SJCRH30 (cell line): ENCODE data around the gene THSD7B. TPM values are rescaled to one million over a fixed set of nuclear protein-coding genes. Genes with fewer than 3 reads are reported as not detected.

ENCODE experiments used
- DNase-seq, 2 experiments: peaks; one replicate each; pipeline ENCODE4 v3.0.0-alpha.2; 2015 to 2020
- H3K27ac ChIP-seq: fragments of 250-450 bp; sonication (Bioruptor Pico); 2 replicates; pipeline ENCODE4 v1.5.1; 2020; ENCODE audit warnings: mild to moderate bottlenecking, moderate library complexity
- H3K27me3 ChIP-seq: fragments of 250-450 bp; sonication (Bioruptor Pico); 2 replicates; pipeline ENCODE4 v1.5.1; 2020; ENCODE audit warnings: mild to moderate bottlenecking, moderate library complexity
- H3K36me3 ChIP-seq: fragments of 250-450 bp; sonication (Bioruptor Pico); 2 replicates; pipeline ENCODE4 v1.5.1; 2020; ENCODE audit warnings: mild to moderate bottlenecking, moderate library complexity
- H3K4me1 ChIP-seq: fragments of 250-450 bp; sonication (Bioruptor Pico); 2 replicates; pipeline ENCODE4 v1.5.1; 2020; ENCODE audit warnings: mild to moderate bottlenecking, moderate library complexity
- H3K4me3 ChIP-seq: fragments of 250-450 bp; sonication (Bioruptor Pico); 2 replicates; pipeline ENCODE4 v1.5.1; 2020; ENCODE audit warnings: mild to moderate bottlenecking, moderate library complexity
- H3K9me3 ChIP-seq: fragments of 250-450 bp; sonication (Bioruptor Pico); replicated peaks from 2 replicates; pipeline ENCODE4 v1.5.1; 2020; ENCODE audit warnings: mild to moderate bottlenecking, moderate library complexity
- total RNA-seq: library from RNA; depleted of rRNA; stranded (reverse); fragments of >200 nt; shearing (Covaris generic); gene quantifications from 2 replicates; pipeline ENCODE4 v1.2.3, GENCODE V29; 2014

THSD7B gene
- total RNA-seq, 1 experiment from 2014 or later: 0.18 TPM

GRCh38 chr2:137155356-137156104 lies 390.2 kb downstream of the THSD7B start:
- Histone ChIP-seq H3K4me3 (no peak overlapping the region), H3K36me3 (no peaks in the 10 kb centered on the region), H3K27ac (no peak overlapping the region), H3K27me3 (peaks cover 5% of the 10 kb centered on the region; the same call in 1 of the 2 replicates), H3K4me1 (no peaks in the 10 kb centered on the region), H3K9me3 (no peaks in the 10 kb centered on the region)
- no peak for DNase-seq

GRCh38 chr2:137156221-137156844 lies 391.0 kb downstream of the THSD7B start:
- Histone ChIP-seq H3K27me3 (peaks cover 5% of the 10 kb centered on the region; the same call in 1 of the 2 replicates), H3K4me3 (no peak overlapping the region), H3K9me3 (no peaks in the 10 kb centered on the region), H3K27ac (no peak overlapping the region), H3K4me1 (no peaks in the 10 kb centered on the region), H3K36me3 (no peaks in the 10 kb centered on the region)
- DNase-seq: no peak

GRCh38 chr2:137157851-137158250 lies 392.5 kb downstream of the THSD7B start:
- H3K27me3 ChIP-seq: peaks cover 5% of the 10 kb centered on the region; the same call in 1 of the 2 replicates
- no peaks in the 10 kb centered on the region for H3K9me3 ChIP-seq

GRCh38 chr2:137161250-137161649 lies 395.9 kb downstream of the THSD7B start:
- no peaks in the 10 kb centered on the region for H3K4me1 ChIP-seq
- peaks cover 5% of the 10 kb centered on the region; the same call in 1 of the 2 replicates for H3K27me3 ChIP-seq
- no peak overlapping the region for H3K27ac ChIP-seq
- H3K4me3 ChIP-seq: no peak overlapping the region
- DNase-seq: no peak
- H3K9me3 ChIP-seq: no peaks in the 10 kb centered on the region
- H3K36me3 ChIP-seq: no peaks in the 10 kb centered on the region

More at GRCh38 chr2:137157851-137158250, 392.5 kb downstream of the THSD7B start:
- Histone ChIP-seq H3K36me3 (no peaks in the 10 kb centered on the region), H3K4me3 (no peak overlapping the region), H3K4me1 (no peaks in the 10 kb centered on the region), H3K27ac (no peak overlapping the region)
- DNase-seq: no peak

GRCh38 chr2:137165968-137166367 lies 400.6 kb downstream of the THSD7B start:
- no peaks in the 10 kb centered on the region for H3K9me3 ChIP-seq
- 0 out of 2 replicates have a peak, but pooled peaks cover 3% of the 10 kb centered on the region for H3K27me3 ChIP-seq
- H3K36me3 ChIP-seq: no peaks in the 10 kb centered on the region
- H3K27ac ChIP-seq: no peak overlapping the region
- H3K4me1 ChIP-seq: no peaks in the 10 kb centered on the region
- DNase-seq: no peak
- no peak overlapping the region for H3K4me3 ChIP-seq

- H3K36me3 ChIP-seq: no peaks in the 10 kb centered on the region
- H3K4me1 ChIP-seq: no peaks in the 10 kb centered on the region
- no peaks in the 10 kb centered on the region for H3K9me3 ChIP-seq
- no peak overlapping the region for H3K4me3 ChIP-seq
- H3K27ac ChIP-seq: no peak overlapping the region
- 0 out of 2 replicates have a peak, but pooled peaks cover 3% of the 10 kb centered on the region for H3K27me3 ChIP-seq
- no peak for DNase-seq
Measured at GRCh38 chr2:137167651-137168050, 402.3 kb downstream of the THSD7B start.

GRCh38 chr2:137168552-137168951 lies 403.2 kb downstream of the THSD7B start:
- Histone ChIP-seq H3K36me3 (no peaks in the 10 kb centered on the region), H3K4me1 (no peaks in the 10 kb centered on the region), H3K4me3 (no peak overlapping the region), H3K9me3 (no peaks in the 10 kb centered on the region), H3K27me3 (0 out of 2 replicates have a peak, but pooled peaks cover 3% of the 10 kb centered on the region), H3K27ac (no peak overlapping the region)
- no peak for DNase-seq

- DNase-seq: no peak
- H3K4me3 ChIP-seq: no peak overlapping the region
- no peaks in the 10 kb centered on the region for H3K9me3 ChIP-seq
- H3K36me3 ChIP-seq: no peaks in the 10 kb centered on the region
- no peaks in the 10 kb centered on the region for H3K4me1 ChIP-seq
- 0 out of 2 replicates have a peak, but pooled peaks cover 3% of the 10 kb centered on the region for H3K27me3 ChIP-seq
- no peak overlapping the region for H3K27ac ChIP-seq
Measured at GRCh38 chr2:137172162-137172561, 406.8 kb downstream of the THSD7B start.

- H3K4me3 ChIP-seq: no peak overlapping the region
- H3K4me1 ChIP-seq: no peaks in the 10 kb centered on the region
- H3K36me3 ChIP-seq: no peaks in the 10 kb centered on the region
- H3K27me3 ChIP-seq: no peaks in the 10 kb centered on the region
- no peaks in the 10 kb centered on the region for H3K9me3 ChIP-seq
- H3K27ac ChIP-seq: no peak overlapping the region
- peak in 1 of 2 experiments; percentile 5 for DNase-seq
Measured at GRCh38 chr2:137173463-137173862, 408.1 kb downstream of the THSD7B start.

- Histone ChIP-seq H3K36me3 (no peaks in the 10 kb centered on the region), H3K9me3 (no peaks in the 10 kb centered on the region; the same call in 1 of the 2 replicates), H3K4me3 (no peak overlapping the region), H3K27me3 (no peaks in the 10 kb centered on the region), H3K27ac (no peak overlapping the region), H3K4me1 (no peaks in the 10 kb centered on the region)
- no peak for DNase-seq
Measured at GRCh38 chr2:137175246-137175645, 409.9 kb downstream of the THSD7B start.

- H3K4me1 ChIP-seq: no peaks in the 10 kb centered on the region
- H3K27me3 ChIP-seq: no peaks in the 10 kb centered on the region
- no peak overlapping the region for H3K27ac ChIP-seq
- no peak overlapping the region for H3K4me3 ChIP-seq
- H3K9me3 ChIP-seq: no peaks in the 10 kb centered on the region; the same call in 1 of the 2 replicates
- H3K36me3 ChIP-seq: no peaks in the 10 kb centered on the region
- no peak for DNase-seq
Measured at GRCh38 chr2:137178951-137179377, 413.6 kb downstream of the THSD7B start.

- Histone ChIP-seq H3K27me3 (no peaks in the 10 kb centered on the region), H3K4me1 (no peaks in the 10 kb centered on the region), H3K36me3 (no peaks in the 10 kb centered on the region), H3K4me3 (no peak overlapping the region), H3K27ac (no peak overlapping the region), H3K9me3 (no peaks in the 10 kb centered on the region; the same call in 1 of the 2 replicates)
- no peak for DNase-seq
Measured at GRCh38 chr2:137179542-137179941, 414.2 kb downstream of the THSD7B start.

- no peak for DNase-seq
- Histone ChIP-seq H3K27me3 (no peaks in the 10 kb centered on the region), H3K4me1 (no peaks in the 10 kb centered on the region), H3K27ac (no peak overlapping the region), H3K36me3 (no peaks in the 10 kb centered on the region), H3K4me3 (no peak overlapping the region), H3K9me3 (no peaks in the 10 kb centered on the region; the same call in 1 of the 2 replicates)
Measured at GRCh38 chr2:137180012-137180411, 414.7 kb downstream of the THSD7B start.

GRCh38 chr2:137181370-137181769 lies 416.0 kb downstream of the THSD7B start:
- Histone ChIP-seq H3K27me3 (no peaks in the 10 kb centered on the region), H3K4me1 (no peaks in the 10 kb centered on the region), H3K4me3 (no peak overlapping the region), H3K36me3 (no peaks in the 10 kb centered on the region), H3K27ac (no peak overlapping the region), H3K9me3 (no peaks in the 10 kb centered on the region; the same call in 1 of the 2 replicates)
- no peak for DNase-seq

- H3K9me3 ChIP-seq: no peaks in the 10 kb centered on the region; the same call in 1 of the 2 replicates
- DNase-seq: no peak
- H3K4me1 ChIP-seq: no peaks in the 10 kb centered on the region
- H3K4me3 ChIP-seq: no peak overlapping the region
- H3K36me3 ChIP-seq: no peaks in the 10 kb centered on the region
- H3K27me3 ChIP-seq: no peaks in the 10 kb centered on the region
- H3K27ac ChIP-seq: no peak overlapping the region
Measured at GRCh38 chr2:137182071-137182470, 416.7 kb downstream of the THSD7B start.
